Fibroblast of the aortic adventitia (primary cell): ENCODE data around the gene SNPH. TPM values are rescaled to one million over a fixed set of nuclear protein-coding genes. Genes with fewer than 3 reads are reported as not detected.

Experiments used
- DNase-seq: peaks from one replicate; pipeline ENCODE4 v3.0.0-alpha.2; 2010; ENCODE audit warnings: low read depth
- H3K4me3 ChIP-seq: 2 replicates; pipeline ENCODE4 v1.5.1; 2011; ENCODE audit warnings: low read depth, mild to moderate bottlenecking, control low read depth, low read length, moderate library complexity
- total RNA-seq: library from RNA; depleted of rRNA; stranded (reverse); fragments of >200 nt; gene quantifications from 2 replicates; pipeline ENCODE4 v1.2.3, GENCODE V29; 2012; ENCODE audit warnings: low replicate concordance
- TF ChIP-seq, protein P1 (sequence below): IDR thresholded peaks from 2 replicates; pipeline ENCODE4 v1.5.1; 2011; ENCODE audit warnings: mild to moderate bottlenecking, low read length, control low read depth, inconsistent platforms; ENCODE audit not compliant: insufficient read depth

SNPH gene
- total RNA-seq, 1 donor: 7.7 TPM

DNA sequence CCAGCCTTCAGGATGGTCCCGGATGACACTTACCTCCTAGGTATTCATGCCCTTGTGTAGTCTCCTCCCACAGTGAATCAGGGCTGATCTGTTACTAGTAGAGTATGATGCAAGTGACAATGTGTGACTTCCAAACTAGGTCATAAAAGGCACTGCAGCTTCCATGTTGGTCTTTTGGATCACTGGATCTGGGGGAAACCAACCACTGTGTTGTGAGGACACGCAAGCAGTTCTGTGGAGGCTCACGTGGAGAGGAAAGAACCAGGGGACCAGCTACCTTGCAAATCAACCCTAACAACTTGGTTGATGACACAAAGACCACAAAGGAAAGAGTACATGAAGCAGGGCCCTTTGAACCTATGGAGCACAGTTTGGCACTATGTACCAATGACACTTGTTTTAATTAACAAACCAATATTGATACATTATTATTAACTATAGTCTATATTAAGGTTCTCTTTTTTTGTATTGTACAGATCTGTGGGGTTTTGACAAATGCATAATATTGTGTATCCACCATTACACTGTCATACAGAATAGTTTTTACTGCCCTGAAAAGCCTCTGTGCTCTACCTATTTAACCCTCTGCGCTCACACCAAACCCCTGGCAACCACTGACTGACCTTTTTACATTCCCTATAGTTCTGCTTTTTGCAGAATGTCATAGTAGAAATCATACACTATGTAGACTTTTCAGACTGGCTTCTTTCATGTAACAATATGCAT lies 79.1 kb downstream of the SNPH start:
- no peak for DNase-seq
- TF ChIP-seq, protein P1, sequence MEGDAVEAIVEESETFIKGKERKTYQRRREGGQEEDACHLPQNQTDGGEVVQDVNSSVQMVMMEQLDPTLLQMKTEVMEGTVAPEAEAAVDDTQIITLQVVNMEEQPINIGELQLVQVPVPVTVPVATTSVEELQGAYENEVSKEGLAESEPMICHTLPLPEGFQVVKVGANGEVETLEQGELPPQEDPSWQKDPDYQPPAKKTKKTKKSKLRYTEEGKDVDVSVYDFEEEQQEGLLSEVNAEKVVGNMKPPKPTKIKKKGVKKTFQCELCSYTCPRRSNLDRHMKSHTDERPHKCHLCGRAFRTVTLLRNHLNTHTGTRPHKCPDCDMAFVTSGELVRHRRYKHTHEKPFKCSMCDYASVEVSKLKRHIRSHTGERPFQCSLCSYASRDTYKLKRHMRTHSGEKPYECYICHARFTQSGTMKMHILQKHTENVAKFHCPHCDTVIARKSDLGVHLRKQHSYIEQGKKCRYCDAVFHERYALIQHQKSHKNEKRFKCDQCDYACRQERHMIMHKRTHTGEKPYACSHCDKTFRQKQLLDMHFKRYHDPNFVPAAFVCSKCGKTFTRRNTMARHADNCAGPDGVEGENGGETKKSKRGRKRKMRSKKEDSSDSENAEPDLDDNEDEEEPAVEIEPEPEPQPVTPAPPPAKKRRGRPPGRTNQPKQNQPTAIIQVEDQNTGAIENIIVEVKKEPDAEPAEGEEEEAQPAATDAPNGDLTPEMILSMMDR: no peak
- no peak overlapping the region for H3K4me3 ChIP-seq

GRCh38 chr20:1345756-1346093 lies 79.6 kb downstream of the SNPH start:
- TF ChIP-seq, protein P1: no peak
- DNase-seq: no peak
- no peak overlapping the region for H3K4me3 ChIP-seq

- H3K4me3 ChIP-seq: no peak overlapping the region
- TF ChIP-seq, protein P1: no peak
- DNase-seq: no peak
These were observed 80.3 kb downstream of the SNPH start for GRCh38 chr20:1346315-1346969.

DNA sequence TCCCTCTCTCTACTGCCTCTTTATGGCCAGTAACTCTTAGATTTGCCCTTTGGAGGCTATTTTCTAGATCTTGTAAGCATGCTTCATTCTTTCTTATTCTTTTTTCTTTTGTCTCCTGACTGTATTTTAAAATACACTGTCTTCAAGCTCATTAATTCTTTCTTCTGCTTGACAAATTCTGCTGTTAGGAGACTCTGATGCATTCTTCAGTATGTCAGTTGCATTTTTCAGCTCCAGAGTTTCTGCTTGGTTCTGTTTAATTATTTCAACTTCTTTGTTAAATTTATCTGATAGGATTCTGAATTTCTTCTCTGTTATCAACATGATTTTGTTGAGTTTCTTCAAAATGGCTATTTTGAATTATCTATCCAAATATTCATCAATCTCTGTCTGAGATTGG lies 87.9 kb downstream of the SNPH start:
- TF ChIP-seq, protein P1: no peak
- no peak for DNase-seq
- H3K4me3 ChIP-seq: no peak overlapping the region

DNA sequence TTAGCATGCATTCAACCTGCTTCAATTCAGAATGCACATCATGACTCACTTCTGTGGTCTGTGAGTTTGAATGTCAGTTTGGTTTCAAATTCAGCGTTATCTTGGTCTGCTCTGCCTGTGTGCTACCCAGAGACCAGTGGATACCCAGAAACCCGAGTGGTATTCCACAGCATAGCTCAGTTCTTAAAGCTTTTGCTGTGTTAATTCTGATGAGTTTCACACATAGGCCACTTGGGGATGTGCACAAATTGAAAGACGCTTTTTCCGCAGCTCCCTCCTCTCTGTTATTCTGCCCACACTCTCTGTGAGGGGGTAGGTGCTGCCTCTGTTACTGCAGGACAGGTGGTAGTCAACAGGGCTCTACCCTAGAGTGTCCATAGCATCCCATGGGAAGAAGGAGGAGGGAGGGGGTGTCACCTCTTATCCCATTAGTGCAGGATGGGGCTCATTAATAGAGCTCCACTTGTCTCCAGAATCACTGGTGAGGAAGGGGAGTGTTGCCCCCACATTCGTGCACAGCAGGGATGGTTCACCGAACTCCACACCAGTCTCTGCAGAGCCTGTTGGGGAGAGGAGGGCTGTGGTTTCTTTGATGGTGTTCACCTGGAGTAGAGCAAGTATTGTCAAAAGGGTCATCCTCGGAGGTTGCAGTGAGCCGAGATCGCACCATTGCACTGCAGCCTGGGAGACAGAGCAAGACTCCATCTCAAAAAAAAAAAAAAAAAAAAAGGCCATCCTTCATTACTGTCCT lies 92.0 kb downstream of the SNPH start:
- TF ChIP-seq, protein P1: no peak
- no peak overlapping the region for H3K4me3 ChIP-seq
- peak; percentile 49 for DNase-seq

Other genes with a start within 250 kb of the SNPH start
- gene PSMF1, start 147.7 kb upstream of the SNPH start, total RNA-seq: 62.1 and 142 TPM in 2 replicates
- not detected in 2 replicates for gene TMEM74B, start 81.3 kb upstream of the SNPH start, total RNA-seq
- gene C20orf202, start 62.8 kb upstream of the SNPH start, total RNA-seq: 0.09 TPM in 1 of 2 replicates, not detected in the other
- gene RAD21L1, start 40.2 kb upstream of the SNPH start, total RNA-seq: not detected in 2 replicates
- gene SDCBP2, start 62.8 kb downstream of the SNPH start, total RNA-seq: 1.4 and 2.3 TPM in 2 replicates
- 39.3 and 200 TPM in 2 replicates for gene FKBP1A, start 126.8 kb downstream of the SNPH start, total RNA-seq
- gene NSFL1C, start 200.6 kb downstream of the SNPH start, total RNA-seq: 24.1 and 26.9 TPM in 2 replicates
- gene SIRPB2, start 225.1 kb downstream of the SNPH start, total RNA-seq: not detected in 2 replicates